Kidney (tissue), 14 donors: Measurements from ENCODE around the gene SDF4. TPM values are rescaled to one million over a fixed set of nuclear protein-coding genes. Genes with fewer than 3 reads are reported as not detected.

ENCODE experiments used
- DNase-seq, 5 donors: peaks; one replicate each; pipeline ENCODE4 v3.0.0-alpha.2; 2013 to 2020
- FAIRE-seq: peaks from 2 replicates; lab custom pipeline; 2012; peaks lifted over from hg19 to GRCh38; lab: Jason Lieb, UNC
- H3K27ac ChIP-seq, 2 donors: one replicate each; pipeline ENCODE4 v1.7.0; 2013; ENCODE audit warnings: low read depth in 2 of 2, low read length in 2 of 2, inconsistent platforms in 1 of 2
- H3K27me3 ChIP-seq: one replicate; pipeline ENCODE4 v1.7.1; 2013; ENCODE audit warnings: low read length, inconsistent platforms; ENCODE audit not compliant: control insufficient read depth, insufficient read depth
- H3K36me3 ChIP-seq, 3 donors: one replicate each; pipeline versions ENCODE4 v1.7.0 to v1.7.1; 2013; ENCODE audit warnings: low read length in 3 of 3, control low read depth in 1 of 3, inconsistent platforms in 1 of 3; ENCODE audit not compliant: insufficient read depth in 3 of 3, control insufficient read depth in 2 of 3
- H3K4me1 ChIP-seq, 3 donors: one replicate each; pipeline versions ENCODE4 v1.7.0 to v1.7.1; 2013; ENCODE audit warnings: low read length in 3 of 3, inconsistent platforms in 1 of 3, low read depth in 1 of 3; ENCODE audit not compliant: control insufficient read depth in 2 of 3, insufficient read depth in 2 of 3
- H3K4me3 ChIP-seq, 3 donors: one replicate each; pipeline versions ENCODE4 v1.7.0 to v1.8.1; 2013; ENCODE audit warnings: low read length in 3 of 3, control low read depth in 1 of 3, inconsistent platforms in 1 of 3
- H3K9ac ChIP-seq, 3 donors: one replicate each; pipeline versions ENCODE4 v1.7.0 to v1.7.1; 2013; ENCODE audit warnings: low read length in 3 of 3, control low read depth in 1 of 3, inconsistent platforms in 1 of 3
- H3K9me3 ChIP-seq, 3 donors: one replicate each; pipeline versions ENCODE4 v1.7.0 to v1.7.1; 2013; ENCODE audit warnings: low read length in 3 of 3, control low read depth in 1 of 3, inconsistent platforms in 1 of 3; ENCODE audit not compliant: control insufficient read depth in 2 of 3, insufficient read depth in 1 of 3
- intact Hi-C: fragments of 100-400 bp; cut with DNase I; formaldehyde crosslinking; loops from one replicate; pipeline ENCODE4 v1.11.1; 2022
- polyA plus RNA-seq: library from polyadenylated mRNA; stranded (reverse); fragments of 350-450 nt; fragmentation: Illumina TruSeq; extraction: RNeasy Lipid Tissue Mini Kit (QIAGEN cat#74804); gene quantifications from one replicate; pipeline ENCODE4 v1.2.3, GENCODE V29; 2014; ENCODE audit warnings: low read depth, low replicate concordance; ENCODE audit not compliant: insufficient read depth
- total RNA-seq: library from RNA; stranded (reverse); fragmentation: NEBNext Ultra II Directional; extraction: Animal tissue kit (Norgen Biotek cat#: 25700); gene quantifications from one replicate; pipeline ENCODE4 v1.2.1, GENCODE V29; 2021
- TF ChIP-seq, protein P1 (sequence below): IDR thresholded peaks from 3 replicates; pipeline ENCODE4 v1.5.1; 2012; ENCODE audit warnings: mild to moderate bottlenecking, moderate library complexity, borderline replicate concordance; ENCODE audit not compliant: insufficient read depth; ENCODE audit errors: extremely low read depth
- donor health status: control.
- donor health status: control.
- donor health status: control.
- donor health status: control.
- donor health status: control.
- donor health status: DM: yes; HTN: yes; CAD: no.
- donor health status: Normal renal cell carcinoma (clear cell type).

The SDF4 gene
- total and polyA plus RNA-seq, 2 donors from 2014 or later = 143 to 160 TPM

DNA sequence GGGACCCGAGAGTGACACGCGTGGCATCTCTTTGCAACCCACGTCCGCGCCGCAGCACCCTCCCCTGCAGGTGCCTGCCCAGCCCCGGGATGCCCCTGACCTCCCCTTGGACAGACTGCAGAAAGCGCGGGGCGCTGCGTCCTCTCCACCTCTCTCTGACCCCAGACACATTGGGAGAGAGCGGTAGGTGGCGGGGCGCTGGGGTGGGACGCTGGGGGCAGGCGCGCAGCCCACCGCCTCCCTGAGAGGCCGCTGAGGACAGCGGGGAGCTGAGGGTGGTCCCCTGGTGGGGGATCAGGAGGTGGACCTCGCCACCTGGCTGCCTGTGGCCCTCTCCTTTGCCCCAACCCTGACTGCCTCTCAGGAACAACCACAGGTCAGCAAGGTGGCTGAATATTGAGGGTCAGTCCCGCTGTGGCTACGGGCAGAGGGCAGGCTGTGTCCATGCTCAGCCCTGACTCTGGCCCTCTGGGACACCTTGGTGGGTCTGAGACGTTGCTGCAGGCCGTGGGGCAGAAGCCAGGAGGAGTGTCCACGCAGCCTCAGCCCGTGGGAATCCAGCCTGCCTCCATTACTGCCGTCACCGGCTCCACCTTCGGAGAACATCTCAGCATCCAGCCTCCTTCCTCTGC lies 42.6 kb upstream of the SDF4 start:
- no peaks in the 10 kb centered on the region for H3K27me3 ChIP-seq
- intact Hi-C loops = no loop called here
- peaks cover 0 to 5% (median 0%) of the 10 kb centered on the region in 3 donors for H3K36me3 ChIP-seq
- H3K4me3 ChIP-seq = peak overlapping the region; percentile 44 to 87 (median 49)
- H3K9ac ChIP-seq = peak overlapping the region in 2 of 3 donors; percentile 51 to 61
- peak in 1 of 5 donors; percentile 57 for DNase-seq
- no peaks in the 10 kb centered on the region for H3K9me3 ChIP-seq
- peak overlapping the region in 1 of 2 donors; percentile 32 for H3K27ac ChIP-seq
- FAIRE-seq = no peak
- H3K4me1 ChIP-seq = peaks cover 0 to 29% (median 25%) of the 10 kb centered on the region in 3 donors
- TF ChIP-seq, protein P1, sequence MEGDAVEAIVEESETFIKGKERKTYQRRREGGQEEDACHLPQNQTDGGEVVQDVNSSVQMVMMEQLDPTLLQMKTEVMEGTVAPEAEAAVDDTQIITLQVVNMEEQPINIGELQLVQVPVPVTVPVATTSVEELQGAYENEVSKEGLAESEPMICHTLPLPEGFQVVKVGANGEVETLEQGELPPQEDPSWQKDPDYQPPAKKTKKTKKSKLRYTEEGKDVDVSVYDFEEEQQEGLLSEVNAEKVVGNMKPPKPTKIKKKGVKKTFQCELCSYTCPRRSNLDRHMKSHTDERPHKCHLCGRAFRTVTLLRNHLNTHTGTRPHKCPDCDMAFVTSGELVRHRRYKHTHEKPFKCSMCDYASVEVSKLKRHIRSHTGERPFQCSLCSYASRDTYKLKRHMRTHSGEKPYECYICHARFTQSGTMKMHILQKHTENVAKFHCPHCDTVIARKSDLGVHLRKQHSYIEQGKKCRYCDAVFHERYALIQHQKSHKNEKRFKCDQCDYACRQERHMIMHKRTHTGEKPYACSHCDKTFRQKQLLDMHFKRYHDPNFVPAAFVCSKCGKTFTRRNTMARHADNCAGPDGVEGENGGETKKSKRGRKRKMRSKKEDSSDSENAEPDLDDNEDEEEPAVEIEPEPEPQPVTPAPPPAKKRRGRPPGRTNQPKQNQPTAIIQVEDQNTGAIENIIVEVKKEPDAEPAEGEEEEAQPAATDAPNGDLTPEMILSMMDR = peak; percentile 27

DNA sequence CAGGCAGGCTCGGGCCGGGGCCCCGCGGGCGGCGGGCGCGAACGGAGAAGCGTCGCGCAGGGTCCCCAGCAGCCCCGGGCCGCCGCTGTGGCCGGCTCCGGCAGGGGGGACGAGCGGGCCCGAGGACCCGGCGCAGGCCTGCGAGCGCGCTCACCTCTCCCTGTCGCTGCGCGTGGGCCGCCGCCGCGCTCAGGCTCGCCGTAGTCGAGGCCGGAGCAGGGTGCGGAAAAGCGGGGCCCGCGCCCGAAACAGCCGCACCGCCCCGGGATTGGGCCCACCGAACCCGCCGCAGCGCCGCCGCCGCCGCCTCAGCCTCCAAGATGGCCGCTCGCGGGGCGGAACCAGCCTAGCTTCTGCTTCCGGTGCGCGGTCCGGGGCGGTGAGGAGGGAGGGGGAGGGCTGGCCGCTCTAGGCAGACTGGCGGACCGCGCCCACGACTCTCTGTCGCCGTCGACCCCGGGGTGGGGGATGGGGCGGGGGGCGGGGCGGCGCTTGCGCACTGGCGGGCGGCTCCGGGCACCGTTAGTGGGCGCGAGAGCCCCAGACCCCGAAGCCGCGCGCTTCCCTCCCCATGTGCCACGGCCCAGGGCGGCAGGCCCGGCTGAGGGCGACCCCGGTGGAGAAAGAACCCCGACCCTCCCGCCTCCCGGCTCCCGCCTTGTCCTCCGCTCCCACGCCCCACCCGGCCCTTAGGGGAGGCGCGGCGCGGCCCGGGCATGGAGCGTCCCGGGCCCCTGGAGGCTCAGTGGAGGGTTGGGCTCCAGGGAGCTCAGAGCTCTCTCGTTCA lies 41.9 kb upstream of the SDF4 start, which contains the start of gene UBE2J2:
TSS of gene UBE2J2 (minus strand) at position 343 of the 787 bp plus-strand sequence. CDS start 5,862 bp downstream, outside the sequence.
- peak within 1 kb of the TSS; percentile 62 to 87 (median 70) for H3K4me3 ChIP-seq
- TF ChIP-seq, protein P1 = no peak
- H3K4me1 ChIP-seq = peaks cover 0 to 29% (median 25%) of the 10 kb centered on the region in 3 donors
- FAIRE-seq (no peak), DNase-seq (peak; percentile 94 to 99 (median 96))
- intact Hi-C loops = no loop called here
- peaks cover 0 to 5% (median 0%) of the 10 kb centered on the region in 3 donors for H3K36me3 ChIP-seq
- no peaks in the 10 kb centered on the region for H3K9me3 ChIP-seq
- peak within 1 kb of the TSS; percentile 51 to 52 for H3K27ac ChIP-seq
- H3K27me3 ChIP-seq = no peaks in the 10 kb centered on the region
- H3K9ac ChIP-seq = peak within 1 kb of the TSS; percentile 26 to 91 (median 61)

DNA sequence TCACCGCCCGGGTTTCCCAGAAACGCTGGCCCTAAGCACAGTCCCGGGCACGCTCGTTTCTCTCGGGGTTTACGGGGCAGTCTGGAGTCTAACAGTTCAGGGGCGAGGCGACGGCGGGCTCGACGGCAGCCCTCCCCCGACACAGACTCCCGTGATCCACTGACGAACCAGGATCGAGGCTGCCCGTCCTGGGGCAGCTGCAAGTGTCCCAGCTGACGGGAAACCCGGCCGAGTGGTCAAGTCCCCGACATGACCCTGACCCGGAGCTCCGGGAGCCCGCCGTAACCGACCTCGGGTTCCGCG lies 41.4 kb upstream of the SDF4 start:
- Histone ChIP-seq H3K4me1 (peaks cover 0 to 29% (median 25%) of the 10 kb centered on the region in 3 donors), H3K27me3 (no peaks in the 10 kb centered on the region), H3K27ac (peak overlapping the region; percentile 51 to 52), H3K4me3 (peak overlapping the region; percentile 62 to 87 (median 70)), H3K9ac (peak overlapping the region; percentile 13 to 91 (median 13)), H3K36me3 (peaks cover 0 to 5% (median 0%) of the 10 kb centered on the region in 3 donors), H3K9me3 (no peaks in the 10 kb centered on the region)
- DNase-seq (peak in 2 of 5 donors; percentile 64 to 81), FAIRE-seq (no peak)
- intact Hi-C loops = no loop called here
- TF ChIP-seq, protein P1 = no peak
